ENCODE data around the gene SPOCK1. TPM values are rescaled to one million over a fixed set of nuclear protein-coding genes. Genes with fewer than 3 reads are reported as not detected.
"Not testable (repeated sequence)": the region's sequence is repeated elsewhere in the genome, so short reads cannot be mapped to it uniquely, and the experiment has no call there.

Gene SPOCK1
- total RNA-seq, 1 donor from 2014 or later, result 3.7 TPM

GRCh38 chr5:137259115-137259514 lies 240.0 kb downstream of the SPOCK1 start:
- H3K36me3 ChIP-seq (ENCODE audit: control insufficient read depth in 3 of 3, insufficient read depth in 3 of 3, low read length in 3 of 3); H3K9ac ChIP-seq (ENCODE audit: low read depth in 1 of 3, low read length in 3 of 3); H3K4me3 ChIP-seq (ENCODE audit: low read length in 3 of 3); H3K4me1 ChIP-seq (ENCODE audit: control insufficient read depth in 3 of 3, insufficient read depth in 3 of 3, low read length in 3 of 3); H3K27ac ChIP-seq (ENCODE audit: low read depth, low read length); H3K27me3 ChIP-seq (ENCODE audit: control insufficient read depth in 3 of 3, insufficient read depth in 3 of 3, low read length in 3 of 3); H3K9me3 ChIP-seq (ENCODE audit: control insufficient read depth in 3 of 3, low read length in 3 of 3): not testable (repeated sequence)

- no peaks in the 10 kb centered on the region for H3K9me3 ChIP-seq (ENCODE audit: control insufficient read depth in 3 of 3, low read length in 3 of 3)
Measured at GRCh38 chr5:137254119-137255090, 244.7 kb downstream of the SPOCK1 start.

DNA sequence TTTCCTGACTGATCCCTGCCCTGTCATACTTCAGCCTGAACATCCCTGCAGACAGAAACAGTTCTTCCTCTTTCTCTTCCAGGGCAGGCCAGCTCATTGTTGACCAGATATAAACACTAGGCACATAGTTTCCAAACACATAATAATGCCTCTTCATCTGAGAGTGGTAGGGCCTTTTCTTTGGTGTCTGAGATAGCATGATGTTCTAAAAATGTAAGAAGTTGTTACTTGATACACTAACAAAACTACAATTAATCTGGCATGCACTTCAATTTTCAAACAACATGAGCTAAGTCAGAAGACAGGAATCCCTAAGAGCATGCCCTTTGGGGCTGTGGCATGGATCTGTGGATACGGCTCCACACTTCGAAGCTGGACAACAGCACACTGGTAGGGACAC lies 246.6 kb downstream of the SPOCK1 start:
- no peak overlapping the region for H3K4me3 ChIP-seq (ENCODE audit: low read length in 3 of 3)
- no peaks in the 10 kb centered on the region for H3K36me3 ChIP-seq (ENCODE audit: control insufficient read depth in 3 of 3, insufficient read depth in 3 of 3, low read length in 3 of 3)
- H3K27ac ChIP-seq (ENCODE audit: low read depth, low read length), result no peak overlapping the region
- no peaks in the 10 kb centered on the region for H3K9me3 ChIP-seq (ENCODE audit: control insufficient read depth in 3 of 3, low read length in 3 of 3)
- H3K4me1 ChIP-seq (ENCODE audit: control insufficient read depth in 3 of 3, insufficient read depth in 3 of 3, low read length in 3 of 3), result peaks cover 0 to 8% (median 6%) of the 10 kb centered on the region in 3 donors
- H3K9ac ChIP-seq (ENCODE audit: low read depth in 1 of 3, low read length in 3 of 3), result no peak overlapping the region
- H3K27me3 ChIP-seq (ENCODE audit: control insufficient read depth in 3 of 3, insufficient read depth in 3 of 3, low read length in 3 of 3), result no peaks in the 10 kb centered on the region

More at GRCh38 chr5:137254119-137255090, 244.7 kb downstream of the SPOCK1 start:
- H3K27me3 ChIP-seq (ENCODE audit: control insufficient read depth in 3 of 3, insufficient read depth in 3 of 3, low read length in 3 of 3), result no peaks in the 10 kb centered on the region
- H3K4me3 ChIP-seq (ENCODE audit: low read length in 3 of 3), result no peak overlapping the region
- H3K4me1 ChIP-seq (ENCODE audit: control insufficient read depth in 3 of 3, insufficient read depth in 3 of 3, low read length in 3 of 3), result peaks cover 0 to 8% (median 6%) of the 10 kb centered on the region in 3 donors
- H3K27ac ChIP-seq (ENCODE audit: low read depth, low read length), result no peak overlapping the region
- H3K9ac ChIP-seq (ENCODE audit: low read depth in 1 of 3, low read length in 3 of 3), result no peak overlapping the region
- H3K36me3 ChIP-seq (ENCODE audit: control insufficient read depth in 3 of 3, insufficient read depth in 3 of 3, low read length in 3 of 3), result no peaks in the 10 kb centered on the region

GRCh38 chr5:137250421-137250820 lies 248.7 kb downstream of the SPOCK1 start:
- H3K9me3 ChIP-seq (ENCODE audit: control insufficient read depth in 3 of 3, low read length in 3 of 3), result no peaks in the 10 kb centered on the region
- H3K27me3 ChIP-seq (ENCODE audit: control insufficient read depth in 3 of 3, insufficient read depth in 3 of 3, low read length in 3 of 3), result no peaks in the 10 kb centered on the region
- H3K4me3 ChIP-seq (ENCODE audit: low read length in 3 of 3), result peak overlapping the region in 1 of 3 donors; percentile 11
- no peak overlapping the region for H3K27ac ChIP-seq (ENCODE audit: low read depth, low read length)
- peaks cover 0 to 8% (median 6%) of the 10 kb centered on the region in 3 donors for H3K4me1 ChIP-seq (ENCODE audit: control insufficient read depth in 3 of 3, insufficient read depth in 3 of 3, low read length in 3 of 3)
- no peaks in the 10 kb centered on the region for H3K36me3 ChIP-seq (ENCODE audit: control insufficient read depth in 3 of 3, insufficient read depth in 3 of 3, low read length in 3 of 3)
- no peak overlapping the region for H3K9ac ChIP-seq (ENCODE audit: low read depth in 1 of 3, low read length in 3 of 3)

DNA sequence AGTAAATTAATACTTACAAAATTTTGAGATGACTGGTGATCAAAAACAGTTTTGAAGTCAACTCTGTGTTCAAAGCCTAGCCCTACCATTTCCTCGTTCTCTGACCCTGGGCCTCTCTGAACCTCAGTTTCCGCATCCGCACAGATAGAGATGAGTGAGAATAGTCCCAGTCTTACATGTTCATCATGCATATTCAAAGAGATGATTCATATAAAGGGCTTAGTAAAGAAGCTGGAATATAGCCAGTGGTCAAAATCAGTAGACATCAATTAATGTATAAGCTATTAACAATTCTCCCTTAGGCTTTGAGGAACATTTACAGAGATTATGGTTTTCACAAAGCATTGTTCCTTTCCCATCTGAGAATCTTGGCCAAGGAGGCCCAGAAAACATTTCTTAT lies 250.6 kb downstream of the SPOCK1 start:
- no peaks in the 10 kb centered on the region for H3K27me3 ChIP-seq (ENCODE audit: control insufficient read depth in 3 of 3, insufficient read depth in 3 of 3, low read length in 3 of 3)
- no peak overlapping the region for H3K9ac ChIP-seq (ENCODE audit: low read depth in 1 of 3, low read length in 3 of 3)
- H3K9me3 ChIP-seq (ENCODE audit: control insufficient read depth in 3 of 3, low read length in 3 of 3), result no peaks in the 10 kb centered on the region
- no peak overlapping the region for H3K27ac ChIP-seq (ENCODE audit: low read depth, low read length)
- no peaks in the 10 kb centered on the region for H3K36me3 ChIP-seq (ENCODE audit: control insufficient read depth in 3 of 3, insufficient read depth in 3 of 3, low read length in 3 of 3)
- H3K4me1 ChIP-seq (ENCODE audit: control insufficient read depth in 3 of 3, insufficient read depth in 3 of 3, low read length in 3 of 3), result no peaks in the 10 kb centered on the region
- no peak overlapping the region for H3K4me3 ChIP-seq (ENCODE audit: low read length in 3 of 3)

GRCh38 chr5:137245438-137245837 lies 253.7 kb downstream of the SPOCK1 start:
- no peaks in the 10 kb centered on the region for H3K27me3 ChIP-seq (ENCODE audit: control insufficient read depth in 3 of 3, insufficient read depth in 3 of 3, low read length in 3 of 3)
- H3K4me1 ChIP-seq (ENCODE audit: control insufficient read depth in 3 of 3, insufficient read depth in 3 of 3, low read length in 3 of 3), result no peaks in the 10 kb centered on the region
- H3K36me3 ChIP-seq (ENCODE audit: control insufficient read depth in 3 of 3, insufficient read depth in 3 of 3, low read length in 3 of 3), result no peaks in the 10 kb centered on the region
- no peak overlapping the region for H3K4me3 ChIP-seq (ENCODE audit: low read length in 3 of 3)
- no peak overlapping the region for H3K27ac ChIP-seq (ENCODE audit: low read depth, low read length)
- H3K9ac ChIP-seq (ENCODE audit: low read depth in 1 of 3, low read length in 3 of 3), result no peak overlapping the region
- H3K9me3 ChIP-seq (ENCODE audit: control insufficient read depth in 3 of 3, low read length in 3 of 3), result no peaks in the 10 kb centered on the region

DNA sequence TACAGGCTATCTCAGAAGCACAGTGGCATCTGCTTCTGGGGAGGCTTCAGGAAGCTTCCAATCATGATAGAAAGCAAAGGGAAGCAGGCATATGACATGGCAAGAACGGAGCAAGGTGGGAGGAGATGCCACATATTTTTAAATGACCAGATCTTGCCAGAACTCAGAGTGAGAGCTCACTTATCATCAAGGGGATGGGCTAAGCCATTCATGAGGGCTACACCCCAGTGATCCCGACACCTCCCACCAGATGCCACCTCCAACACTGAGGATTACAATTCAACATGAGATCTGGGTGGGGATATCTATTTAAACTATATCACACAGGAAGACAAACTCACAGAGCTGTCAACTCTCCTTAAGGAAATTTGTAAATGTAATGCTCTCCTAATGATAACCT lies 258.8 kb downstream of the SPOCK1 start:
- Histone ChIP-seq H3K4me1 (ENCODE audit: control insufficient read depth in 3 of 3, insufficient read depth in 3 of 3, low read length in 3 of 3) (no peaks in the 10 kb centered on the region), H3K27ac (ENCODE audit: low read depth, low read length) (no peak overlapping the region), H3K9me3 (ENCODE audit: control insufficient read depth in 3 of 3, low read length in 3 of 3) (no peaks in the 10 kb centered on the region), H3K36me3 (ENCODE audit: control insufficient read depth in 3 of 3, insufficient read depth in 3 of 3, low read length in 3 of 3) (no peaks in the 10 kb centered on the region), H3K9ac (ENCODE audit: low read depth in 1 of 3, low read length in 3 of 3) (no peak overlapping the region), H3K4me3 (ENCODE audit: low read length in 3 of 3) (no peak overlapping the region), H3K27me3 (ENCODE audit: control insufficient read depth in 3 of 3, insufficient read depth in 3 of 3, low read length in 3 of 3) (no peaks in the 10 kb centered on the region)

GRCh38 chr5:137236849-137237507 lies 262.1 kb downstream of the SPOCK1 start:
- no peaks in the 10 kb centered on the region for H3K4me1 ChIP-seq (ENCODE audit: control insufficient read depth in 3 of 3, insufficient read depth in 3 of 3, low read length in 3 of 3)
- no peak overlapping the region for H3K9ac ChIP-seq (ENCODE audit: low read depth in 1 of 3, low read length in 3 of 3)
- H3K4me3 ChIP-seq (ENCODE audit: low read length in 3 of 3), result no peak overlapping the region
- no peaks in the 10 kb centered on the region for H3K9me3 ChIP-seq (ENCODE audit: control insufficient read depth in 3 of 3, low read length in 3 of 3)
- no peak overlapping the region for H3K27ac ChIP-seq (ENCODE audit: low read depth, low read length)
- no peaks in the 10 kb centered on the region for H3K27me3 ChIP-seq (ENCODE audit: control insufficient read depth in 3 of 3, insufficient read depth in 3 of 3, low read length in 3 of 3)
- H3K36me3 ChIP-seq (ENCODE audit: control insufficient read depth in 3 of 3, insufficient read depth in 3 of 3, low read length in 3 of 3), result no peaks in the 10 kb centered on the region

- no peak overlapping the region for H3K4me3 ChIP-seq (ENCODE audit: low read length in 3 of 3)
- H3K4me1 ChIP-seq (ENCODE audit: control insufficient read depth in 3 of 3, insufficient read depth in 3 of 3, low read length in 3 of 3), result no peaks in the 10 kb centered on the region
Measured at GRCh38 chr5:137236252-137236651, 262.9 kb downstream of the SPOCK1 start.

More at GRCh38 chr5:137236252-137236651, 262.9 kb downstream of the SPOCK1 start:
- Histone ChIP-seq H3K27me3 (ENCODE audit: control insufficient read depth in 3 of 3, insufficient read depth in 3 of 3, low read length in 3 of 3) (no peaks in the 10 kb centered on the region), H3K9me3 (ENCODE audit: control insufficient read depth in 3 of 3, low read length in 3 of 3) (no peaks in the 10 kb centered on the region), H3K9ac (ENCODE audit: low read depth in 1 of 3, low read length in 3 of 3) (no peak overlapping the region), H3K36me3 (ENCODE audit: control insufficient read depth in 3 of 3, insufficient read depth in 3 of 3, low read length in 3 of 3) (no peaks in the 10 kb centered on the region), H3K27ac (ENCODE audit: low read depth, low read length) (no peak overlapping the region)
